ENCODE data around the gene FAIM2. TPM values are rescaled to one million over a fixed set of nuclear protein-coding genes. Genes with fewer than 3 reads are reported as not detected.

FAIM2 gene
- total RNA-seq, 1 experiment from 2014 or later, result not detected

- intact Hi-C loops (cut with micrococcal nuclease; ENCODE audit: unreplicated experiment), result no loop called here
- Mint-ChIP-seq H3K36me3 (ENCODE audit: insufficient read depth, unreplicated experiment) (peaks cover 18% of the 10 kb centered on the region), H3K27ac (ENCODE audit: unreplicated experiment) (no peak overlapping the region), H3K27me3 (ENCODE audit: unreplicated experiment) (no peaks in the 10 kb centered on the region), H3K9me3 (ENCODE audit: low read depth, unreplicated experiment) (no peaks in the 10 kb centered on the region), H3K4me1 (ENCODE audit: low read depth, unreplicated experiment) (peaks cover 12% of the 10 kb centered on the region), H3K4me3 (ENCODE audit: low read depth, unreplicated experiment) (no peak overlapping the region)
- no TSS peak for BruUV-seq (replicated peaks)
- CTCF ChIA-PET, result interaction anchor here (0.5 kb wide), 1 partner anchor 478 kb away, joined by 8 read pairs; no protein-coding TSS in a partner anchor
- DNase-seq, result no peak
- TF ChIP-seq CTCF (IDR thresholded peaks at IDR 0.05; ENCODE audit: unreplicated experiment), result no peak
Measured at GRCh38 chr12:49824416-49824815, 79.3 kb downstream of the FAIM2 start.

- intact Hi-C loops (cut with micrococcal nuclease; ENCODE audit: unreplicated experiment), result no loop called here
- CTCF ChIA-PET, result no interaction called here
- Mint-ChIP-seq H3K4me1 (ENCODE audit: low read depth, unreplicated experiment) (peaks cover 8% of the 10 kb centered on the region), H3K27me3 (ENCODE audit: unreplicated experiment) (no peaks in the 10 kb centered on the region), H3K36me3 (ENCODE audit: insufficient read depth, unreplicated experiment) (peaks cover 18% of the 10 kb centered on the region), H3K4me3 (ENCODE audit: low read depth, unreplicated experiment) (no peak overlapping the region), H3K9me3 (ENCODE audit: low read depth, unreplicated experiment) (no peaks in the 10 kb centered on the region), H3K27ac (ENCODE audit: unreplicated experiment) (no peak overlapping the region)
- no TSS peak for BruUV-seq (replicated peaks)
- no peak for TF ChIP-seq CTCF (IDR thresholded peaks at IDR 0.05; ENCODE audit: unreplicated experiment)
- DNase-seq, result no peak
Measured at GRCh38 chr12:49823951-49824350, 79.7 kb downstream of the FAIM2 start.

- Mint-ChIP-seq H3K4me1 (ENCODE audit: low read depth, unreplicated experiment) (peaks cover 2% of the 10 kb centered on the region), H3K4me3 (ENCODE audit: low read depth, unreplicated experiment) (no peak overlapping the region), H3K27me3 (ENCODE audit: unreplicated experiment) (no peaks in the 10 kb centered on the region), H3K9me3 (ENCODE audit: low read depth, unreplicated experiment) (no peaks in the 10 kb centered on the region), H3K27ac (ENCODE audit: unreplicated experiment) (no peak overlapping the region), H3K36me3 (ENCODE audit: insufficient read depth, unreplicated experiment) (peaks cover 14% of the 10 kb centered on the region)
- DNase-seq, result no peak
- TF ChIP-seq CTCF (IDR thresholded peaks at IDR 0.05; ENCODE audit: unreplicated experiment), result no peak
- no TSS peak for BruUV-seq (replicated peaks)
- intact Hi-C loops (cut with micrococcal nuclease; ENCODE audit: unreplicated experiment), result no loop called here
- CTCF ChIA-PET, result no interaction called here
Measured at GRCh38 chr12:49823350-49823749, 80.3 kb downstream of the FAIM2 start.

- H3K4me1 Mint-ChIP-seq (ENCODE audit: low read depth, unreplicated experiment), result no peaks in the 10 kb centered on the region
- no peaks in the 10 kb centered on the region for H3K27me3 Mint-ChIP-seq (ENCODE audit: unreplicated experiment)
- no peak for DNase-seq
- H3K36me3 Mint-ChIP-seq (ENCODE audit: insufficient read depth, unreplicated experiment), result no peaks in the 10 kb centered on the region
- intact Hi-C loops (cut with micrococcal nuclease; ENCODE audit: unreplicated experiment), result no loop called here
- CTCF ChIA-PET, result no interaction called here
- TF ChIP-seq CTCF (IDR thresholded peaks at IDR 0.05; ENCODE audit: unreplicated experiment), result no peak
- no peak overlapping the region for H3K4me3 Mint-ChIP-seq (ENCODE audit: low read depth, unreplicated experiment)
- no peak overlapping the region for H3K27ac Mint-ChIP-seq (ENCODE audit: unreplicated experiment)
- BruUV-seq (replicated peaks), result no TSS peak
- no peaks in the 10 kb centered on the region for H3K9me3 Mint-ChIP-seq (ENCODE audit: low read depth, unreplicated experiment)
Measured at GRCh38 chr12:49821373-49822287, 82.1 kb downstream of the FAIM2 start.
